Measurements from ENCODE around the gene TOPBP1. TPM values are rescaled to one million over a fixed set of nuclear protein-coding genes. Genes with fewer than 3 reads are reported as not detected.
"Not testable (repeated sequence)": the region's sequence is repeated elsewhere in the genome, so short reads cannot be mapped to it uniquely, and the experiment has no call there.

Gene TOPBP1
- polyA plus RNA-seq, 3 donors = 44.2 to 50.1 (median 49.2) TPM

DNA sequence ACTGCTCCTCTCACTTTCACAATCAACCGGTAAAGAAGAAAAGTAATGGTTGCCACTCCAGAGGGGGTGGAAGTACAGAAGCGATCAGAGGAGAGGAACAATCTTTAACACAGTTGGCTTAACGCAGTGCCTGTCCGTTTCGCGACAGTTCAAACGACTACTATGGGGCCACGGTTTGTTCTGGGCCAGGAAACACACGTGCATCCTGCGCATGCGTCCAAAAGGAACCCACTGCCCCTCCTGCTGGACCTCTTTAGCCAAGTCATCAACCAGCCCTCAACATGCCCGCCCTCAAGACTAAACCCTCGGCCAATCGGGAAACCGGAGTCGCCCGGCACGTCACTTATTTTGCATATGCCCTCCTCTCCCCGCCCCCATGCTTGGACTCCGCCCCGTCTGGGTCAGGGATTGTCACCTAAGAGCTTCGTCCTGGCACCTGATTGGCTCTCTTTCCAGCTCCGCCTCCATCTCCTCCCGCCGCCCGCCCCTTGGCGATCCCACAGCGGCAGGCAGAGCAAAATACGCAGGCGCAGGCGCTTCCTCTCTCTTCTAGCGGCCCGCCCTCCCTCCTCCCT lies 88.6 kb downstream of the TOPBP1 start:
- peak; percentile 99 to 100 (median 100) for DNase-seq (ENCODE audit: low read depth in 3 of 3, low spot score in 2 of 3)

DNA sequence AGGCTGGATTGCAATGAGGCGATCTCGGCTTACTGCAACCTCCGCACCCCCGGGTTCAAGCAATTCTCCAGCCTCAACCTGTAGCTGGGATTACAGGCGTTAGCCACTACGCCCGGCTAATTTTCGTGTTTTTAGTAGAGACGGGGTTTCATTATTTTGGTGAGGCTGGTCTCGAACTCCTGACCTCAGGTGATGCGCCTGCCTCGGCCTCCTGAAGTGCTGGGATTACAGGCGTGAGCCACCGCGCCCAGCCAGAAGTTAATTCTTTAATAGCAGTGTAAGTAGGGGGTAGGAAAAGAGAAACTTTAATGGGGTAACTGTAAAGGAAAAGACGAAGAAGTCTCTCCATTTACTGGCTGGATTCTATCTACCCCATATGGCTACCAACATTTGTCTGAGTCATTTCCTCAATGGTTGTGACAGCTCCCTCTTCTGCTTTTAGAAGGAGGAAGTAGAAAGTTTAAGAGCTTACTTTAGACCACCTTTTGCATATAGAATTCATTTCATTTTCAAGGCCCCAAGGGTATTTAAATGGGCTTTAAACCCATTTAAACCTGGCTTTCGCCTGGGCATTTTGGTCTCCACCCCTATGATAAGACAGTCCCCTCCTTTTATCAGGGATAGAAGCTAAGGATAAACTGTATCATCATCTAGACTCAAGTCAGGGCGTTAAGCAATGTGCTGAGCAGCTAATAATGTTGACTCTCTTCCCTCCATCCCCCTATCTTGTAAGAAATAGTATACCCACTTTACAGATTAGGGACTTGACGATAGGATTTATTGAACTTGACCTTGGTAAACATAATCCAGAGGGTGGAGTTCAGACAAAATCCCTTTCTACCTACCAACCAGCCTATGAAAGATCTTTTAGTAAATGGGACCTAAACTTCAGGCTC lies 89.3 kb downstream of the TOPBP1 start:
- DNase-seq (ENCODE audit: low read depth in 3 of 3, low spot score in 2 of 3) = no peak

DNA sequence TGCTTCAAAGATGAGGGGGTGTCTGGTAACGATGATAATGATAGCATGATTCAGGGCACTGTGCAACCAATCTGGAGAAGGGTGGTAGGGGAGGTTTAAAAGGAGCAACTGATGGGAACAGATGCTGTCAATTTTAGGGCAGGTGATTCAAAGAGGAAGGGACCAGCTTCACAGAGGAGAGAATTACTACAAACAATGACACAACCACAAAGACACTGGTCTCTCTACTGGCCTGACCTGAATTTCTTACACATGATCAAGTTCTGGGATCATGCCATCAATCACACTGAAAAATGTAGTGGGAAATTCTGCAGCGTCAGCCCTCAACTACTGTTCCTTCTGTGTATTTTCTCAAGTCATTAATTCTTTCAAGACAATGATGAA lies 90.8 kb downstream of the TOPBP1 start:
- DNase-seq (ENCODE audit: low read depth in 3 of 3, low spot score in 2 of 3) = no peak

DNA sequence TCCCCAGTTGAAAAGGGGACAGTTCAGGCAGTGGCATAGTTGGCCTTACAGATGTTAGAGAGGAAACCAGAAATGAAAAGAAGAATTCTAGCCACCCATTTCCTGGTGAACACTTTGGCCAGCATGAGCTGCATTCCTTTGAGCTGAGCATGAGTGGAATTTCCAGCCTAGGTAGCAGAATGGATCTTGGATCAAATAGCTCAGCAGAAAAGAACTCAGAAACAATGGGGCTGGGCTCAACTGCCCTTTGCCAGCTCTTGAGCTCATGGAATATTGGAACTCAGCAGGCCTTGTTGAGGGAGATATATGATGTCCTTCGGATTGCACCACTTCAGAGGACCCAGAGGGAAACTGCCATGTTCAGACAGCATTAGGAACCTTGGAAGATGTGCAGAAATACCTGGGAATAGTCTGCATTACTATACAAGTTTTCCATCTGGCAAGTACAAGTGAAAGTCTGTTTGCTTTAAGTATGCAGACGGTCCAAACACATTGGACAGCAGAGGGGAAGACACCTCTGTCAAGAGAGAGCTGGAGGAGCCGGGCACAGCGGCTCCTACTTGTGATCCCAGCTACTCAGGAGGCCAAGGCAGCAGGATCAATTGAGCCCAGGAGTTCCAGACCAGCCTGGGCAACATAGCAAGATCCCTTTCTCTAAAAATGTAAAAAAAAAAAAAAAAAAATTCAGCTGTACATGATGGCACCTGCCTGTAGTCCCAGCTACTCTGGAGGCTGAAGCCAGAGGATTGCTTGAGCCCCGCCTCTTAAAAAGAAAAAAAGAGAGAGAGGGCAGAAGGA lies 91.4 kb downstream of the TOPBP1 start:
- DNase-seq (ENCODE audit: low read depth in 3 of 3, low spot score in 2 of 3) = no peak

DNA sequence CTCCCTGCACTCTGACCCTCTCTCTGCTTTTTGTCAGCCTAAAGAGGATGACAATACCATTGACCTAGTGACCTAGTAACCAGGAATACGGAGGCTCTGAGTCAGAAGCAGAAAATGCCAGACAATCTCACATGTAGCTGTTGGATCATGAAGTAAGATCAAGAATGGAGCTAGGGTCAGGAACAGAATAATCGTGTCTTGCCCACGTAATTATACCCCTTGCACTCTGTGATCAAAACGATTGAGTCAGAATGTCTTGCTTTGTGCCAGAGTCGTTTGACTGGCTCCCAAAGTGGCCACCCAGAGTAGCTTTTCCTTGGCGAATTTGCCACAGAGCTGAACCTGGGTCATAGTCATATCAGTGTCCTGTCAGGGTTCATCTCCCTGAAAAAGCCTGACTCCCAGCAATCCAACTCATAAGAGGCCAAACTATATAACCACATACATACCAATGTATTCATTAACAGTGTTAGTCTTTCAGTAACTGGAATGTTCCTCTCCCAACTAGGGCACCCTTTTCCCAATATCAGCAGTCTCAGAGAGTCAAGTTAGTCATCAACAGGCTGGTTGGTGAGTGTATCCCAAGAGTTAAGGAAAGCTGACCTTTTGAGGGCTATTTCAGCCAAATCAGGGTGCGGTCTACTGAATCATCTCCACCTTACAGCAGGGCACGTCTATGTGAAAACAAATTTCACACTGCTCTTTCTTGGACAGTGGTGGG lies 93.3 kb downstream of the TOPBP1 start:
- DNase-seq (ENCODE audit: low read depth in 3 of 3, low spot score in 2 of 3) = no peak

- no peak for DNase-seq (ENCODE audit: low read depth in 3 of 3, low spot score in 2 of 3)
These were observed 97.9 kb downstream of the TOPBP1 start for GRCh38 chr3:133563816-133564215.

DNA sequence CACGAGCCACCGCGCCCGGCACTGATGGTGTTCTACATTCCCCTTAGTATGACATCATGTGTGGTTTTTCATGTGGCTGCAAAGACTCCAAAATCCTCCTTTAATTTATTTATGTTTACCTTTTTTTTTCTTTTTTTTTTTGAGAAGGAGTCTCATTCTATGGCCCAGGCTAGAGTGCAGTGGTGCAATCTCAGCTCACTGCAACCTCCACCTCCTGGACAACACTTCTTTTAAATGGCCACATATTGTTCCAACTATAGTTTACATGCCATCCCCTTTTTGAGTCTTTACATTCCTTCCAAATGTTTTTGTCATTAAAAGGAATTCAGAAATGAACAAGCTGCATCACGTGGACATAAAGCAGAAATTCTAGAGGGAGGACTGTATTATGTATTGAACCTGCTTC lies 98.6 kb downstream of the TOPBP1 start:
- no peak for DNase-seq (ENCODE audit: low read depth in 3 of 3, low spot score in 2 of 3)

DNA sequence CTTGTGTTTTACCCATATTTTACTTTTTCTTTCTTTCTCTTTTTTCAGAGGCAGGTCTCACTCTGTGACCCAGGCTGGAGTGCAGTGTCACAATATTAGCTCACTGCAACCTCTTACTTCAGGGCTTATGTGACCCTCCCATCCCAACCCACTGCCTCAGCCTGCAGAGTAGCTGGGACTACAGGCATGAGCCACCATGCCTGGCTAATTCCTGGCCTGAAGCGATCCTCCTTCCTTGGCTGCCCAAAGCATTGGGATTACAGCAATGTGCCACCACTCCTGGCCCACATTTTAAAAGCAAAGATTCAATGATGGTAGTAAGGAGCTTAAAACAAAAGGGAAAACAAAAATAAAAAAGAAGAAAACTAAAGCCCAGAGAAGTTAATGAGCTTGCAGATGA lies 99.4 kb downstream of the TOPBP1 start:
- no peak for DNase-seq (ENCODE audit: low read depth in 3 of 3, low spot score in 2 of 3)

GRCh38 chr3:133561679-133562078 lies 100.1 kb downstream of the TOPBP1 start:
- DNase-seq (ENCODE audit: low read depth in 3 of 3, low spot score in 2 of 3) = no peak

DNA sequence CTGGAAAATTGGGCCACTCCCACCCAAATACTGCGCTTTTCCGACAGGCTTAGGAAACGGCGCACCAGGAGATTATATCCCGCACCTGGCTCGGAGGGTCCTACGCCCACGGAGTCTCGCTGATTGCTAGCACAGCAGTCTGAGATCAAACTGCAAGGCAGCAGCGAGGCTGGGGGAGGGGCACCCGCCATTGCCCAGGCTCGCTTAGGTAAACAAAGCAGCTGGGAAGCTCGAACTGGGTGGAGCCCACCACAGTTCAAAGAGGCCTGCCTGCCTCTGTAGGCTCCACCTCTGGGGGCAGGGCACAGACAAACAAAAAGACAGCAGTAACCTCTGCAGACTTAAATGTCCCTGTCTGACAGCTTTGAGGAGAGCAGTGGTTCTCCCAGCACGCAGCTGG lies 110.2 kb downstream of the TOPBP1 start:
- not testable (repeated sequence) for DNase-seq (ENCODE audit: low read depth in 3 of 3, low spot score in 2 of 3)

Other genes starting within 250 kb of the TOPBP1 start
- 100 to 1,000 TPM; 146 to 152 (median 147) TPM for gene CDV3, start 88.3 kb downstream of the TOPBP1 start, polyA plus RNA-seq (ENCODE audit: insufficient read length in 3 of 3)
- 1 to 10 TPM; 3.9 to 4.3 (median 4.3) TPM for gene TF, start 84.5 kb upstream of the TOPBP1 start, polyA plus RNA-seq (ENCODE audit: insufficient read length in 3 of 3)
- gene SRPRB, start 143.9 kb upstream of the TOPBP1 start, polyA plus RNA-seq (ENCODE audit: insufficient read length in 3 of 3) = 10 to 100 TPM; 54.0 to 67.3 (median 60.6) TPM
- 10 to 100 TPM; 16.5 to 19.2 (median 18.9) TPM for gene RAB6B, start 233.9 kb upstream of the TOPBP1 start, polyA plus RNA-seq (ENCODE audit: insufficient read length in 3 of 3)